DMS153 treated with DMSO at 0.1 percent for 48 hours (cell line): ENCODE data around the gene TLE3.

ENCODE experiments used
- DNase-seq: peaks from one replicate; lab custom pipeline; 2025; ENCODE audit not compliant: unreplicated experiment; lab: John Stamatoyannopoulos, UW

The TLE3 gene

DNA sequence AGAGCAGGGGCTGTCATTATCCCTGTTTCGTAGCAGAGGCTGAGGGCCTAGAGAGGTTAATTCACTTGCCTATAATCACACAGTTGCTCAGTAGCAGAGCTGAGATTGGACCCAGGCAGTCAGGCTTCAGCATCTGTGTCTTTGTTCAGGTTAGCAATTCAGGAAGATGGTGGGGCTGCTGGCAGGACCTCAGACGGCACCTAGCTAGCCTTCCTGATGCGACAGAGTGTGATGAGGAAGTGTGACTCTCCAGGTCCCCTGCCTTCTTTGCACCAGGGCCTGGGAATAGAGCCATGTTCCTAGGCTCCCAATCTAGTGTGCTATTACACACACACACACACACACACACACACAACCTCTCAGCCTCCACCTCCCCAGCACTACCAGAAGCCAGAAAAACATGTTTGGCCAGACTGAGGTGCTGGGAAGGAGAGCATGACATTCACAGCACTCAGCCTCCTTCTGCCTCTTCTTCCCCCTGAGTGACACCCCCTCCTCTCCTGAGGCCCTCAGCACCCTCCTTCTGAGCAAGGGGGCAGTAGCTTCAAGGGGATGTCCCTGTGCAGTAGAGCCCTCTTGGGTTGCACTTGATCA lies 88.9 kb downstream of the TLE3 start:
- no peak for DNase-seq

- DNase-seq = no peak
These were observed 91.2 kb downstream of the TLE3 start for GRCh38 chr15:70006259-70007147.

- no peak for DNase-seq
These were observed 92.9 kb downstream of the TLE3 start for GRCh38 chr15:70004826-70005225.

GRCh38 chr15:70002897-70003296 lies 94.8 kb downstream of the TLE3 start:
- no peak for DNase-seq

DNA sequence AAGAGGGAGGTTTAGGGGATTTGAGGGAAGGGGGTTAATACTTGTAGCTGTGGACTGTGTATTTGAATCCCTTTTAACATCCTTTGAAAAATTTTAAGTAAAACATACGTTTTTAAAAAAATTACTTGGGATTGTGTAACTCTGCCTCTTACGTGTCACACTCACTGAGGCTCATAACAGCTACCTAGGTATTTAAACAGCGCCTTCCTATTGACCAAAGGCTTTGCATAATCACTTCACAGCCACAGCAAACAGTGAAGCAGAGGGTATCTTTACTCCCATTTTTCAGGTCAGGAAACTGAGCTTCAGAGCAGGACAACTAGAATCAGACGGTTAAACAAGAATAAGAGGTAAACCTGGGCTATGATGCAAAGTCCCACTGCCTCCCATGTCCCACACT lies 95.9 kb downstream of the TLE3 start:
- DNase-seq = no peak

DNA sequence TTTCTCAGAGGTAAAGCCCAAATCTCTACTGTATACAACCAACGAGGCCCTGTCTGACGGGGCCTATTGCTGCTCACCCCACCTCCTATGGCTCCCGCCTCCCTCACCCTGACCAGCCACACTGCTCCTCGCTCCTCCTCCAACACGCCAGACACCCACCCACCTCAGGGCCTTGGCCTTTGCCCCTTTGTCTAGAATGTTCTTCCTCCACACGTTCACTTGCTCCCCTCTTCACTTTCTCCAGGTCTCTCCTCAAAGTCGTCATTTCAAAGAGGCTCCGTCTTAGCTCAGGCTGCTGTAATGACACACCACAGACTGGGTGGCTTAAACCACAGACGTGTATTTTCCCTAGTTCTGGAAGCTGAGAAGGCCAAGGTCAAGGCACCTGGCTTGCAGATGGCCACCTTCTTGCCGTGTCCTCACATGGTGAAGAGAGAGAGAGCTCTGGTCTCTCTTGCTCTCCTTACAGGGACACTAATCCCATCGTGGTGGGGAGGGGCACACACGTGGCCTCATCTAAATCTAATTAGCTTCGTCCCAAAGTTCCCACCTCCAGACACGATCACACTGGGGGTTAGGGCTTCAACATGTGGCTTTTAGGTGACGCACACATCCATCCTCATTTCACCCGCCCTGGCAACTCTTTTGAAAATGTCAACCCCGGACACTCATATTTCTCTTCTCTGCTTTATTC lies 98.2 kb downstream of the TLE3 start:
- DNase-seq = no peak

DNA sequence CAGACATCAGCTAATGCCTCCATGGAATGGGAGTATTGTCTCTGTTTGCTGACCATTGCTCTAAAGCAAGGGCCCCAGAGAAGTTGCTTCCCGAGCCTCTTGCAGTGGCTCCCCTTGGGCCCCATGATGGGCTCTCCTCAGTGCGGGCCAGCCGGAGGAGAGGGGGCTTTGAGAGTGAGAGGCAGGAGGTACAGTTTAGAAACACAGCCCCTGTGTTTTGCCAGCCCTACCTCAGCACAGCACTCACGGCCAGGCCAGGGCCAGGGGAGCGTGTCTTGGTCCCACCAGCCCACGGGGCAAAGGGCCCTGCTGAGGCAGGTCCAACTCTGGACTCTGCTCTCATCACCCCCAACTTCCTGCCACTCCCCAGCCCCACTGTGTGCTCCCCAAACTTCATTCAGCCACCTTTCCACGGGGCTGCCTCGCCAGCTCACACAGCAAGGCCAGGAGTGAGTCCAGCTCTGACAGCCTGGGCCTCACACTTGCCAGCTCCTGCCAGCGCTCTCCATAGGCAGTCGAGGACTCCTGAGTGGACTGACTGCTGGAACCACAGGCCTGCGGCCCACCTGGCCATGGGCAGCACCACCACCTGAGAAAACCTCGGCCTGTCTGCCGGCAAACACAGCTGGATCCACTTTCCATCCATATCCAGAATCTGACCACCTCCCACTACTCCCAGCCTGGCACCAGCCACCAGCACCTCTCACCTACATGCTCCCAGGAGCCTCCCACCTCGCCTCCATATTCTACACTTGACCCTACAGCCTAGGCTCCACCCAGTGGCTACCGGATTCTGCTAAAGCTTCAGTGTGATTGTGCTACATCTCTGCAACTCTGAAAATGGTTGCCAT lies 99.0 kb downstream of the TLE3 start:
- no peak for DNase-seq

GRCh38 chr15:69997813-69998212 lies 99.9 kb downstream of the TLE3 start:
- peak; percentile 42 for DNase-seq
